GM12878 (cell line): Measurements from ENCODE around the gene OTOP3. TPM values are rescaled to one million over a fixed set of nuclear protein-coding genes. Genes with fewer than 3 reads are reported as not detected.
A peak's percentile ranks its signal among the peaks of the same experiment; 100 is the strongest.

Experiments used
- ATAC-seq: fragments of 200-7000 bp; cut with Tn5 transposase; 3 replicates; pipeline ENCODE4 v1.9.1; 2020; ENCODE audit warnings: mild to moderate bottlenecking, moderate library complexity
- BruUV-seq: library from RNA; stranded (reverse); fragments of 400-500 nt; replicated peaks from 2 replicates; lab custom pipeline; 2021; lab: Mats Ljungman, UMichigan
- CTCF ChIA-PET: fragments of 300-600 bp; sonication (Branson Sonifier 250); formaldehyde crosslinking; extraction: SDS; loops from one replicate; lab custom pipeline; 2021; ENCODE audit warnings: inconsistent platforms; lab: Yijun Ruan, JAX
- POLR2A ChIA-PET: fragments of 350-600 bp; formaldehyde crosslinking; extraction: SDS; loops from one replicate; lab custom pipeline; 2021; ENCODE audit warnings: inconsistent platforms; lab: Charles Lee
- RAD21 ChIA-PET: fragments of 300-600 bp; sonication (Branson Sonifier 250); formaldehyde crosslinking; loops from one replicate; lab custom pipeline; 2023; ENCODE audit warnings: antibody characterized with exemption; ENCODE audit not compliant: unreplicated experiment; lab: Charles Lee
- SMC1A ChIA-PET: fragments of 300-600 bp; sonication (Branson Sonifier 250); formaldehyde crosslinking; loops from one replicate; lab custom pipeline; 2023; ENCODE audit not compliant: unreplicated experiment, uncharacterized antibody; lab: Charles Lee
- DNase-seq: peaks from one replicate; pipeline ENCODE4 v3.0.0-alpha.2; 2011; ENCODE audit warnings: low read depth, low spot score
- FAIRE-seq: peaks from 3 replicates; lab custom pipeline; 2011; peaks lifted over from hg19 to GRCh38; lab: Jason Lieb, UNC
- H2AFZ ChIP-seq: 2 replicates; pipeline ENCODE4 v1.6.0; 2011; ENCODE audit warnings: low read depth, low read length, control low read depth; ENCODE audit not compliant: control insufficient read depth
- H3K27ac ChIP-seq: 2 replicates; pipeline ENCODE4 v1.5.1; 2011; ENCODE audit warnings: control low read depth; ENCODE audit not compliant: control insufficient read depth, insufficient read depth
- H3K27me3 ChIP-seq, 2 experiments: replicated peaks in 1 of 2; 2 replicates each; pipeline versions ENCODE4 v1.6.0 to v1.6.1; 2011; ENCODE audit warnings: low read length in 1 of 2; ENCODE audit not compliant: control insufficient read depth in 2 of 2, insufficient read depth in 2 of 2
- H3K36me3 ChIP-seq, 2 experiments: 2 replicates each; pipeline ENCODE4 v1.5.1; 2011; ENCODE audit warnings: low read length in 1 of 2; ENCODE audit not compliant: control insufficient read depth in 2 of 2, insufficient read depth in 2 of 2
- H3K4me1 ChIP-seq: 2 replicates; pipeline ENCODE4 v1.6.1; 2011; ENCODE audit warnings: mild to moderate bottlenecking, low read length, moderate library complexity, mixed read lengths; ENCODE audit not compliant: control insufficient read depth, insufficient read depth
- H3K4me2 ChIP-seq: 2 replicates; pipeline ENCODE4 v1.6.0; 2011; ENCODE audit warnings: control low read depth; ENCODE audit not compliant: control insufficient read depth, insufficient read depth
- H3K4me3 ChIP-seq: fragments of 200-600 bp; sonication (generic); 2 replicates; pipeline ENCODE4 v1.5.1; 2016
- H3K79me2 ChIP-seq: 2 replicates; pipeline ENCODE4 v1.6.0; 2011; ENCODE audit warnings: low read length; ENCODE audit not compliant: control insufficient read depth, insufficient read depth
- H3K9ac ChIP-seq: 2 replicates; pipeline ENCODE4 v1.8.0; 2011; ENCODE audit warnings: low read length, control low read depth, mixed read lengths; ENCODE audit not compliant: control insufficient read depth, insufficient read depth
- H3K9me3 ChIP-seq: replicated peaks from 3 replicates; pipeline ENCODE4 v1.5.1; 2011; ENCODE audit warnings: mild to moderate bottlenecking, low read length; ENCODE audit not compliant: control insufficient read depth, insufficient read depth
- H4K20me1 ChIP-seq: 2 replicates; pipeline ENCODE4 v1.6.0; 2011; ENCODE audit not compliant: control insufficient read depth, insufficient read depth
- DPF2 ChIP-seq: fragments of 450-650 bp; IDR thresholded peaks from 2 replicates; pipeline ENCODE4 v1.6.1; 2017; ENCODE audit warnings: mild to moderate bottlenecking
- KAT2A ChIP-seq: conservative IDR thresholded peaks from 2 replicates; pipeline ENCODE4 v1.6.1; 2011; ENCODE audit warnings: low read depth, low read length; ENCODE audit not compliant: control insufficient read depth
- MTA3 ChIP-seq: IDR thresholded peaks from 2 replicates; pipeline ENCODE4 v1.6.1; 2012; ENCODE audit warnings: low read length, inconsistent platforms, borderline replicate concordance
- NFXL1 ChIP-seq: fragments of 450-650 bp; IDR thresholded peaks from 2 replicates; pipeline ENCODE4 v1.6.1; 2017; ENCODE audit warnings: antibody characterized with exemption, mild to moderate bottlenecking, borderline replicate concordance
- POLR2A ChIP-seq: IDR thresholded peaks from 2 replicates; pipeline ENCODE4 v1.6.1; 2011; ENCODE audit warnings: low read depth, mild to moderate bottlenecking, low read length
- SPI1 ChIP-seq: IDR thresholded peaks from 2 replicates; pipeline ENCODE4 v1.6.1; 2011; ENCODE audit warnings: low read depth, mild to moderate bottlenecking, low read length, moderate library complexity, borderline replicate concordance; ENCODE audit not compliant: insufficient read depth
- WRNIP1 ChIP-seq: IDR thresholded peaks from 2 replicates; pipeline ENCODE4 v1.6.1; 2011; ENCODE audit warnings: low read depth, low read length, improper control_type of control experiment, borderline replicate concordance
- ZZZ3 ChIP-seq: IDR thresholded peaks from 2 replicates; pipeline ENCODE4 v1.6.1; 2011; ENCODE audit warnings: low read depth; ENCODE audit not compliant: control insufficient read depth, insufficient read length
- WGBS: methylation state at CpG from one replicate; pipeline ENCODE4 v1.1.6; 2016; ENCODE audit warnings: low lambda C conversion rate; ENCODE audit not compliant: insufficient replicate concordance, insufficient coverage; ENCODE audit errors: missing lambda C conversion rate; 5-methylcytosine and 5-hydroxymethylcytosine counted together
- in situ Hi-C: fragments of 300-500 bp; cut with MboI; formaldehyde crosslinking; loops from 9 replicates; pipeline ENCODE4 v1.14.3; 2018; ENCODE audit warnings: mixed read lengths
- intact Hi-C: fragments of 100-400 bp; cut with micrococcal nuclease; formaldehyde crosslinking; loops from one replicate; pipeline ENCODE4 v1.14.2; 2022; ENCODE audit not compliant: unreplicated experiment
- polyA plus RNA-seq, 11 experiments: library from polyadenylated mRNA; depleted of rRNA in 4 of 11; unstranded in 6 of 11; stranded (reverse) in 5 of 11; fragments of >200 nt; fragmentation: Nextera tagmentation in 4 of 11; fragmentation: Illumina TruSeq in 1 of 11; extraction: Ambion mirVana in 4 of 11; extraction: Trizol in 1 of 11; gene quantifications; 1 replicate in 1 of 11; 2 replicates in 10 of 11; pipeline versions ENCODE4 v1.2.1 to v1.2.3, GENCODE V29; 2011 to 2016; ENCODE audit warnings: inconsistent platforms in 2 of 11, missing spikeins in 2 of 11, low read depth in 1 of 11
- total RNA-seq, 4 experiments: library from RNA; depleted of rRNA in 3 of 4; stranded (reverse); fragments of >200 nt in 3 of 4; fragmentation: Illumina TruSeq in 1 of 4; extraction: Trizol in 1 of 4; gene quantifications; 2 replicates each; pipeline versions ENCODE4 v1.2.1 to v1.2.3, GENCODE V29; 2013 to 2021
- TF ChIP-seq, protein P1 (sequence below): fragments of 450-650 bp; conservative IDR thresholded peaks from 2 replicates; pipeline ENCODE4 v1.6.1; 2017; ENCODE audit warnings: mild to moderate bottlenecking, moderate library complexity
- TF ChIP-seq, protein P2 (sequence below): fragments of 450-650 bp; formaldehyde crosslinking; IDR thresholded peaks from 2 replicates; pipeline ENCODE4 v1.5.0; 2022; ENCODE audit warnings: mild to moderate bottlenecking, missing genetic modification characterization

OTOP3 gene
- total and polyA plus RNA-seq, 10 of the 15 experiments (the other 5 are each of a cell fraction or from before 2014, with no cell fraction given): 0.03 to 0.06 TPM; not detected in 8

DNA sequence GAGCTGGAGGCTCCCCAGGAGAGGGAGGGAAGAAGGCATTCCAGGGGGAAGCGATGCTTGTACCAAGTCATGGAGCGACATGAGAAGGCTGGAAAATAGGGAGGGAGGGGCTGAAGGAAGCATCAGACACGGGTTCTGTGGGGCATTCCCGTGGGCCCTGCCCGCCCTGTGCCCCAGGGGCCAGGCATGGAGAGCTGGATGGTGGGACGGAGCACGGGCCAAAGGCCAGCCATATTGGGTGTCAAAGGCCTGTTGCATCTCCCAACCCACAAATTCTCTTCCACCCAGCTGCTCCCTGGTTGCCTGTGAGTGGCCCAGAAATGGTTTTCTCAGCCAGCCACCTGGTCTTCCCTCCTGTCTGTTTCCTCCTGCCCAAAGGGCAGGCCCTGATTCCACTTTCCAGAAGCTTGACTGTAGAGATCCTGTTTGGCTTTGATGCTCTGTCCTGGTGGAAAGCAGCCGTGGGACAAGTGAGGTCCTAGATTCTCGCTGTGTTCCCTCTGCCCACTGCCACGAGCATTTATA lies 54.9 kb downstream of the OTOP3 start (continued):
- TF ChIP-seq, protein P1, sequence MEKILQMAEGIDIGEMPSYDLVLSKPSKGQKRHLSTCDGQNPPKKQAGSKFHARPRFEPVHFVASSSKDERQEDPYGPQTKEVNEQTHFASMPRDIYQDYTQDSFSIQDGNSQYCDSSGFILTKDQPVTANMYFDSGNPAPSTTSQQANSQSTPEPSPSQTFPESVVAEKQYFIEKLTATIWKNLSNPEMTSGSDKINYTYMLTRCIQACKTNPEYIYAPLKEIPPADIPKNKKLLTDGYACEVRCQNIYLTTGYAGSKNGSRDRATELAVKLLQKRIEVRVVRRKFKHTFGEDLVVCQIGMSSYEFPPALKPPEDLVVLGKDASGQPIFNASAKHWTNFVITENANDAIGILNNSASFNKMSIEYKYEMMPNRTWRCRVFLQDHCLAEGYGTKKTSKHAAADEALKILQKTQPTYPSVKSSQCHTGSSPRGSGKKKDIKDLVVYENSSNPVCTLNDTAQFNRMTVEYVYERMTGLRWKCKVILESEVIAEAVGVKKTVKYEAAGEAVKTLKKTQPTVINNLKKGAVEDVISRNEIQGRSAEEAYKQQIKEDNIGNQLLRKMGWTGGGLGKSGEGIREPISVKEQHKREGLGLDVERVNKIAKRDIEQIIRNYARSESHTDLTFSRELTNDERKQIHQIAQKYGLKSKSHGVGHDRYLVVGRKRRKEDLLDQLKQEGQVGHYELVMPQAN: no peak
- TF ChIP-seq POLR2A (no peak), WRNIP1 (no peak), DPF2 (no peak)
- TF ChIP-seq, protein P2, sequence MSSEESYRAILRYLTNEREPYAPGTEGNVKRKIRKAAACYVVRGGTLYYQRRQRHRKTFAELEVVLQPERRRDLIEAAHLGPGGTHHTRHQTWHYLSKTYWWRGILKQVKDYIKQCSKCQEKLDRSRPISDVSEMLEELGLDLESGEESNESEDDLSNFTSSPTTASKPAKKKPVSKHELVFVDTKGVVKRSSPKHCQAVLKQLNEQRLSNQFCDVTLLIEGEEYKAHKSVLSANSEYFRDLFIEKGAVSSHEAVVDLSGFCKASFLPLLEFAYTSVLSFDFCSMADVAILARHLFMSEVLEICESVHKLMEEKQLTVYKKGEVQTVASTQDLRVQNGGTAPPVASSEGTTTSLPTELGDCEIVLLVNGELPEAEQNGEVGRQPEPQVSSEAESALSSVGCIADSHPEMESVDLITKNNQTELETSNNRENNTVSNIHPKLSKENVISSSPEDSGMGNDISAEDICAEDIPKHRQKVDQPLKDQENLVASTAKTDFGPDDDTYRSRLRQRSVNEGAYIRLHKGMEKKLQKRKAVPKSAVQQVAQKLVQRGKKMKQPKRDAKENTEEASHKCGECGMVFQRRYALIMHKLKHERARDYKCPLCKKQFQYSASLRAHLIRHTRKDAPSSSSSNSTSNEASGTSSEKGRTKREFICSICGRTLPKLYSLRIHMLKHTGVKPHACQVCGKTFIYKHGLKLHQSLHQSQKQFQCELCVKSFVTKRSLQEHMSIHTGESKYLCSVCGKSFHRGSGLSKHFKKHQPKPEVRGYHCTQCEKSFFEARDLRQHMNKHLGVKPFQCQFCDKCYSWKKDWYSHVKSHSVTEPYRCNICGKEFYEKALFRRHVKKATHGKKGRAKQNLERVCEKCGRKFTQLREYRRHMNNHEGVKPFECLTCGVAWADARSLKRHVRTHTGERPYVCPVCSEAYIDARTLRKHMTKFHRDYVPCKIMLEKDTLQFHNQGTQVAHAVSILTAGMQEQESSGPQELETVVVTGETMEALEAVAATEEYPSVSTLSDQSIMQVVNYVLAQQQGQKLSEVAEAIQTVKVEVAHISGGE (CRISPR knock-in tag): no peak

GRCh38 chr17:74992223-74992622 lies 56.5 kb downstream of the OTOP3 start:
- POLR2A ChIA-PET: no interaction called here
- no peak for ATAC-seq

More at GRCh38 chr17:74992223-74992622, 56.5 kb downstream of the OTOP3 start:
- Histone ChIP-seq H3K4me1 (no peaks in the 10 kb centered on the region; the same call in 1 of the 2 replicates), H3K36me3 (no peaks in the 10 kb centered on the region), H3K27ac (no peak overlapping the region), H3K9ac (no peak overlapping the region), H3K4me3 (no peak overlapping the region), H3K4me2 (no peak overlapping the region), H2AFZ (no peak overlapping the region), H4K20me1 (no peaks in the 10 kb centered on the region), H3K27me3 (peaks cover 2 to 16% of the 10 kb centered on the region in 2 experiments; a peak in 3 of 4 replicates), H3K9me3 (no peaks in the 10 kb centered on the region), H3K79me2 (no peaks in the 10 kb centered on the region)
- DNase-seq (no peak), FAIRE-seq (no peak)
- TF ChIP-seq KAT2A (no peak), POLR2A (no peak), ZZZ3 (no peak), MTA3 (no peak), NFXL1 (no peak), SPI1 (0 out of 2 replicates have a peak, but pooled peaks have one; percentile 26)
- TF ChIP-seq, protein P2 (CRISPR knock-in tag): no peak
- intact Hi-C loops: no loop called here
- WGBS: 15% methylated on average over 2 of the region's 2 CpGs
- ChIA-PET CTCF (interaction anchor here (0.6 to 4.4 kb wide), 4 partner anchors 16 to 31 kb away, joined by 3 to 21 read pairs (median 10); partner anchors contain the start of gene MRPL58), SMC1A (interaction anchor here (0.5 to 1.2 kb wide), 3 partner anchors 10 to 30 kb away, joined by 3 to 4 read pairs (median 3); no protein-coding TSS in a partner anchor), RAD21 (interaction anchor here (1.7 kb wide), 1 partner anchor 30 kb away, joined by 8 read pairs; no protein-coding TSS in a partner anchor)
- in situ Hi-C loops: no loop called here
- no TSS peak for BruUV-seq
